PC-9 (cell line): ENCODE results near the gene MYOM1. TPM values are rescaled to one million over a fixed set of nuclear protein-coding genes. Genes with fewer than 3 reads are reported as not detected.

Source experiments
- BruUV-seq: library from RNA; stranded (reverse); fragments of 400-500 nt; replicated peaks from 2 replicates; lab custom pipeline; 2021; lab: Mats Ljungman, UMichigan
- CTCF ChIA-PET: fragments of 300-600 bp; sonication (Branson Sonifier 250); formaldehyde crosslinking; loops from one replicate; lab custom pipeline; 2022; ENCODE audit warnings: antibody characterized with exemption; lab: Charles Lee
- POLR2A ChIA-PET: fragments of 300-600 bp; sonication (Branson Sonifier 250); formaldehyde crosslinking; loops from one replicate; lab custom pipeline; 2022; ENCODE audit warnings: antibody characterized with exemption; ENCODE audit not compliant: unreplicated experiment; lab: Charles Lee
- DNase-seq, 2 experiments: peaks; one replicate each; pipeline versions ENCODE4 v3.0.0 to v3.0.0-alpha.2; 2015 to 2022; ENCODE audit warnings: mixed read lengths in 1 of 2
- H2AFZ ChIP-seq: fragments of 200-600 bp; sonication (generic); 2 replicates; pipeline ENCODE4 v1.8.1; 2017; ENCODE audit warnings: antibody characterized with exemption
- H3F3A ChIP-seq: fragments of 200-600 bp; sonication (generic); 2 replicates; pipeline ENCODE4 v1.8.1; 2017; ENCODE audit warnings: antibody characterized with exemption, mild to moderate bottlenecking, low read depth; ENCODE audit not compliant: insufficient read depth
- H3K27ac ChIP-seq: fragments of 200-600 bp; sonication (generic); 2 replicates; pipeline ENCODE4 v1.6.1; 2016; ENCODE audit warnings: mixed run types
- H3K27me3 ChIP-seq: fragments of 200-600 bp; sonication (generic); 2 replicates; pipeline ENCODE4 v1.6.1; 2016; ENCODE audit warnings: low read depth, mixed run types; ENCODE audit not compliant: insufficient read depth
- H3K36me3 ChIP-seq: fragments of 200-600 bp; sonication (generic); 2 replicates; pipeline ENCODE4 v1.6.1; 2016; ENCODE audit warnings: low read depth, mixed run types
- H3K4me1 ChIP-seq: fragments of 200-600 bp; sonication (generic); replicated peaks from 2 replicates; pipeline ENCODE4 v1.6.1; 2016; ENCODE audit warnings: mixed run types; ENCODE audit not compliant: insufficient read depth
- H3K4me2 ChIP-seq: fragments of 200-600 bp; sonication (generic); 2 replicates; pipeline ENCODE4 v1.6.1; 2017; ENCODE audit warnings: mixed run types
- H3K4me3 ChIP-seq: fragments of 200-600 bp; sonication (generic); 2 replicates; pipeline ENCODE4 v1.6.1; 2016; ENCODE audit warnings: mixed run types
- H3K79me2 ChIP-seq: fragments of 200-600 bp; sonication (generic); 2 replicates; pipeline ENCODE4 v1.6.1; 2017; ENCODE audit warnings: low read depth, mixed run types
- H3K9me2 ChIP-seq: fragments of 200-600 bp; sonication (generic); 2 replicates; pipeline ENCODE4 v1.8.1; 2017; ENCODE audit warnings: mild to moderate bottlenecking; ENCODE audit not compliant: insufficient read depth
- H3K9me3 ChIP-seq: fragments of 200-600 bp; sonication (generic); 2 replicates; pipeline ENCODE4 v1.8.1; 2016; ENCODE audit warnings: low read depth; ENCODE audit not compliant: insufficient read depth
- H4K20me1 ChIP-seq: fragments of 200-600 bp; sonication (generic); 2 replicates; pipeline ENCODE4 v1.8.1; 2017; ENCODE audit not compliant: insufficient read depth
- EZH2 ChIP-seq: fragments of 200-600 bp; sonication (generic); IDR thresholded peaks from 2 replicates; pipeline ENCODE4 v1.8.0; 2017; ENCODE audit warnings: antibody characterized with exemption, low read depth
- intact Hi-C: fragments of 100-400 bp; cut with micrococcal nuclease; formaldehyde crosslinking; loops from one replicate; pipeline ENCODE4 v1.10.0; 2022; ENCODE audit not compliant: unreplicated experiment
- total RNA-seq: library from RNA; stranded (reverse); gene quantifications from 2 replicates; pipeline ENCODE4 v1.2.3, GENCODE V29; 2021
- TF ChIP-seq, protein P1 (sequence below): fragments of 200-600 bp; sonication (generic); conservative IDR thresholded peaks from 2 replicates; pipeline ENCODE4 v1.6.1; 2017; ENCODE audit warnings: mixed run types, antibody characterized with exemption, mild to moderate bottlenecking, moderate library complexity

MYOM1 gene
- total RNA-seq, 1 experiment from 2014 or later, result 1.3 TPM

DNA sequence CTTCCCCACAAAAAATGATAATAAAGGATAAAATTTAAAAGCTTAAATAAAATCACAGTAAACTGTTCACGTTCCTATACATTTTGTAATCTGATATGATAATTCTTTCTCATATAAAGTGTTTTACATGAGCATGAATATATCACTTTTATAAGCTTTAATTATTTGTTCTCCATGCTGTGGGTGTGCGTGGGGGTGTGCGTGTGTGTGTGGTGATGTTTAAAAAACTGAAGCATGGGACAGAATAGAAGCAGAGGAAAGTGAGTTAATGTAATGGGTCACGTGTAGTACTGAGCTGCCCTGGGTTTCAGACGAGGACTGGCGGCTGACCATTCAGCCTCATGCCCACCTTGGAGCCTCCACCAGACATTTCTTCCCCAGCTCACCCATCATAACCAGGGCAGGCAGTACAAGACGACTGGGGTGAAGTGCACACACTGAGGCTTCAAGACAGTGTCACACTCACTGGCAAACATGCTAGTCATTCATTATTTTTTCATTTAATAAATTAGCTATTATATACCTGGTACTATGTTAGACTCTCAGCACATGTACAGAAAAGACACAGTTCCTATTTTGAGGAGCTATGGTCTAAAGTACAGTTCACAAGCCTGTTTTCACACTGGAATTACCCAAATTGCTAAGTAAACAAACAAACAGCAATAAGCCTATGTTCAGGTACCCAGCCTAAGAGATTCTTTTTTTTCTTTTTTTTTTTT, 109.6 kb downstream of the MYOM1 start:
- no peaks in the 10 kb centered on the region for H3K79me2 ChIP-seq
- H3K27ac ChIP-seq, result no peak overlapping the region
- H3K4me3 ChIP-seq, result no peak overlapping the region
- H3K36me3 ChIP-seq, result no peaks in the 10 kb centered on the region
- BruUV-seq, result no TSS peak
- no peak overlapping the region for H2AFZ ChIP-seq
- H3K9me3 ChIP-seq, result no peaks in the 10 kb centered on the region; the same call in 1 of the 2 replicates
- peaks cover 17% of the 10 kb centered on the region; the same call in 1 of the 2 replicates for H3F3A ChIP-seq
- DNase-seq, result no peak
- no peaks in the 10 kb centered on the region for H3K9me2 ChIP-seq
- no peak for TF ChIP-seq EZH2
- TF ChIP-seq, protein P1, sequence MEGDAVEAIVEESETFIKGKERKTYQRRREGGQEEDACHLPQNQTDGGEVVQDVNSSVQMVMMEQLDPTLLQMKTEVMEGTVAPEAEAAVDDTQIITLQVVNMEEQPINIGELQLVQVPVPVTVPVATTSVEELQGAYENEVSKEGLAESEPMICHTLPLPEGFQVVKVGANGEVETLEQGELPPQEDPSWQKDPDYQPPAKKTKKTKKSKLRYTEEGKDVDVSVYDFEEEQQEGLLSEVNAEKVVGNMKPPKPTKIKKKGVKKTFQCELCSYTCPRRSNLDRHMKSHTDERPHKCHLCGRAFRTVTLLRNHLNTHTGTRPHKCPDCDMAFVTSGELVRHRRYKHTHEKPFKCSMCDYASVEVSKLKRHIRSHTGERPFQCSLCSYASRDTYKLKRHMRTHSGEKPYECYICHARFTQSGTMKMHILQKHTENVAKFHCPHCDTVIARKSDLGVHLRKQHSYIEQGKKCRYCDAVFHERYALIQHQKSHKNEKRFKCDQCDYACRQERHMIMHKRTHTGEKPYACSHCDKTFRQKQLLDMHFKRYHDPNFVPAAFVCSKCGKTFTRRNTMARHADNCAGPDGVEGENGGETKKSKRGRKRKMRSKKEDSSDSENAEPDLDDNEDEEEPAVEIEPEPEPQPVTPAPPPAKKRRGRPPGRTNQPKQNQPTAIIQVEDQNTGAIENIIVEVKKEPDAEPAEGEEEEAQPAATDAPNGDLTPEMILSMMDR, result no peak
- peaks cover 35% of the 10 kb centered on the region for H3K4me1 ChIP-seq
- no peaks in the 10 kb centered on the region for H4K20me1 ChIP-seq
- H3K4me2 ChIP-seq, result no peak overlapping the region
- ChIA-PET CTCF (no interaction called here), POLR2A (interaction anchor here (0.5 kb wide), 1 partner anchor 22 kb away, joined by 3 read pairs; no protein-coding TSS in a partner anchor)
- H3K27me3 ChIP-seq, result no peaks in the 10 kb centered on the region
- intact Hi-C loops, result no loop called here

DNA sequence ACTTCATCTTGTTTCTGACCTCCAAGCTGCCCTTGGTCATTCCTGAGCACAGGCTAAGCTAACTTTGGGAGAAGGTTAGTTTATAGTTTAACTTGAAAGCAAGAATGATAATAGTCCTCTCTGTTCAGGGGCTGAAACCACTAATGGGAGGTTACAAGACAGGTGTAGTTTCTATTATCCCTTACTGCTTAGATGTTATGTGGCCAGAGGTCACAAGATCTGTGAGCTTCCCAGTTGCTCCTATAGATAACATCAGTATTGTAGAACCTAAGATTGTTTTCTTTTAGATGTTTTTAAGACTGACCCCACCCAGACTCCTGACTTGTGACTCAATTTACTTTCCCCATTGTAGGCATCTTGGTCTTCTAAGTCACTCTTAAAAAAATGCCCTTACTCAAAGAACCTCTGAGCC, 112.0 kb downstream of the MYOM1 start:
- Histone ChIP-seq H3K27me3 (no peaks in the 10 kb centered on the region), H3K27ac (peak overlapping the region; percentile 48), H3K4me1 (peaks cover 41% of the 10 kb centered on the region), H3K79me2 (no peaks in the 10 kb centered on the region), H3K9me3 (no peaks in the 10 kb centered on the region; the same call in 1 of the 2 replicates), H3K36me3 (no peaks in the 10 kb centered on the region), H3K4me3 (no peak overlapping the region), H2AFZ (no peak overlapping the region), H4K20me1 (no peaks in the 10 kb centered on the region), H3K9me2 (no peaks in the 10 kb centered on the region), H3K4me2 (peak overlapping the region; percentile 31; the same call in 1 of the 2 replicates), H3F3A (peaks cover 29% of the 10 kb centered on the region)
- peak in 1 of 2 experiments; percentile 78 for DNase-seq
- intact Hi-C loops, result no loop called here
- ChIA-PET CTCF (no interaction called here), POLR2A (interaction anchor here (0.7 kb wide), 1 partner anchor 488 kb away, joined by 3 read pairs; no protein-coding TSS in a partner anchor)
- TF ChIP-seq, protein P1, result no peak
- TF ChIP-seq EZH2, result no peak
- BruUV-seq, result no TSS peak

DNA sequence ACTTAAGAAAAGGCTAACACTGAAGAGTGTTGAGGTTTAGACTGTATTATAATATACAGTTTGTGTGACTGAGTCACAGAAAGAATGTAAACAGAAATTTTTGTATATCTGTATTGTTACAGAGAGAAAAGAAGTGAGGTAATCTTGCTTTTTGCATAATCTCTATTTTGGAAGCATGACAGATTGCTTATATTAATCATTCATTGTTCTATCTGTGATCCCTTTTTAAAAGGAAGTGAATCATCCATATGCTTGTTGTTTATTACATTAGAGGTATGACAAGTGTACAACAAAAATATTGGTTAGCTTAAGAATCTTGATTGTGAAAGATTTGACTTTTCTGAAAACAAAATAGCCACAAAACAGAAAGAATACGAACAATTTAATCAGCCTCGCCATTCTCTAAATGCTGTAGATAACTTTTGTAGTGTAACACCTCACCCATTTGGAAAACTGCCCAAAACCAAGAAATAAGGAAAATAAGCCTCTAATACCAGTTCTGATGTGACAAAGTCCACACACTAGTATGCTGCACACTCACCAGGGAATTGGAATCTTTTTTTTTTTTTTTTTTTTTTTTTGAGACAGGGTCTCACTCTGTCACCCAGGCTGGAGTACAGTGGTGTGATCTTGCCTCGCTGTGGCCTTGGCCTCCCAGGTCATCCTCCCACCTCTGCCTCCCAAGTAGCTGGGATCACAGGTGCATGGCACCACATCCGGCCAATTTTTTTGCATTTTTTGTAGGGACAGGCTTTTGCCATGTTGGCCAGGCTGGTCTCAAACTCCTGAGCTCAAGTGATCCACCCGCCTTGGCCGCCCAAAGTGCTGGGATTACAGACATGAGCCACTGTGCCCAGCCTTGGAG, 115.3 kb downstream of the MYOM1 start:
- POLR2A ChIA-PET, result no interaction called here
- Histone ChIP-seq H3K36me3 (no peaks in the 10 kb centered on the region), H3K79me2 (no peaks in the 10 kb centered on the region), H3K27ac (peak overlapping the region; percentile 64), H3K9me3 (no peaks in the 10 kb centered on the region; the same call in none of the 2 replicates), H3K4me1 (peaks cover 41% of the 10 kb centered on the region), H3F3A (peaks cover 32% of the 10 kb centered on the region), H4K20me1 (no peaks in the 10 kb centered on the region), H2AFZ (no peak overlapping the region), H3K9me2 (no peaks in the 10 kb centered on the region), H3K4me3 (no peak overlapping the region), H3K4me2 (peak overlapping the region; percentile 33), H3K27me3 (no peaks in the 10 kb centered on the region)
- intact Hi-C loops, result no loop called here
- no TSS peak for BruUV-seq
- TF ChIP-seq, protein P1, result no peak
- TF ChIP-seq EZH2, result no peak
- peak in 1 of 2 experiments; percentile 92 for DNase-seq
- CTCF ChIA-PET, result interaction anchor here (1.2 kb wide), 1 partner anchor 27 kb away, joined by 10 read pairs; no protein-coding TSS in a partner anchor
